Smooth muscle cell (in vitro differentiated cells): ENCODE measurements around the gene NAA11. TPM values are rescaled to one million over a fixed set of nuclear protein-coding genes. Genes with fewer than 3 reads are reported as not detected.

Source experiments
- DNase-seq: peaks from one replicate; lab custom pipeline; 2025; ENCODE audit not compliant: unreplicated experiment; lab: John Stamatoyannopoulos, UW
- H2AFZ ChIP-seq: fragments of 200-600 bp; sonication (generic); 2 replicates; pipeline ENCODE4 v1.6.0; 2016; ENCODE audit warnings: antibody characterized with exemption, low read depth, mild to moderate bottlenecking
- H3F3A ChIP-seq: fragments of 200-600 bp; sonication (generic); 2 replicates; pipeline ENCODE4 v1.6.0; 2017; ENCODE audit warnings: antibody characterized with exemption, low read depth
- H3K27ac ChIP-seq: fragments of 200-600 bp; sonication (generic); 2 replicates; pipeline ENCODE4 v1.5.1; 2016; ENCODE audit warnings: low read depth, mild to moderate bottlenecking
- H3K27me3 ChIP-seq: fragments of 200-600 bp; sonication (generic); 2 replicates; pipeline ENCODE4 v1.6.1; 2016; ENCODE audit warnings: low read depth, mild to moderate bottlenecking
- H3K36me3 ChIP-seq: fragments of 200-600 bp; sonication (generic); 2 replicates; pipeline ENCODE4 v1.5.1; 2016; ENCODE audit warnings: low read depth
- H3K4me1 ChIP-seq: fragments of 200-600 bp; sonication (generic); 2 replicates; pipeline ENCODE4 v1.5.1; 2016; ENCODE audit warnings: low read depth
- H3K4me2 ChIP-seq: fragments of 200-600 bp; sonication (generic); 2 replicates; pipeline ENCODE4 v1.6.0; 2016; ENCODE audit warnings: mild to moderate bottlenecking
- H3K4me3 ChIP-seq: fragments of 200-600 bp; sonication (generic); 2 replicates; pipeline ENCODE4 v1.5.1; 2016; ENCODE audit warnings: mild to moderate bottlenecking
- H3K79me2 ChIP-seq: fragments of 200-600 bp; sonication (generic); 2 replicates; pipeline ENCODE4 v1.6.0; 2016; ENCODE audit warnings: low read depth, mild to moderate bottlenecking
- H3K9ac ChIP-seq: fragments of 200-600 bp; sonication (generic); 2 replicates; pipeline ENCODE4 v1.6.0; 2016; ENCODE audit warnings: low read depth
- H3K9me3 ChIP-seq: fragments of 200-600 bp; sonication (generic); replicated peaks from 2 replicates; pipeline ENCODE4 v1.5.1; 2016; ENCODE audit warnings: low read depth
- H4K20me1 ChIP-seq: fragments of 200-600 bp; sonication (generic); 2 replicates; pipeline ENCODE4 v1.6.0; 2016; ENCODE audit warnings: low read depth
- CTCF ChIP-seq: fragments of 200-600 bp; sonication (generic); IDR thresholded peaks from 2 replicates; pipeline ENCODE4 v1.5.1; 2017; ENCODE audit warnings: borderline replicate concordance, mild to moderate bottlenecking, antibody characterized with exemption; ENCODE audit not compliant: insufficient read depth, poor library complexity, severe bottlenecking
- WGBS: methylation state at CpG from one replicate; pipeline ENCODE4 v1.1.7; 2016; ENCODE audit warnings: low lambda C conversion rate; 5-methylcytosine and 5-hydroxymethylcytosine counted together
- polyA plus RNA-seq: library from polyadenylated mRNA; unstranded; fragments of >200 nt; fragmentation: Nextera tagmentation; extraction: Ambion mirVana; gene quantifications from 2 replicates; pipeline ENCODE4 v1.2.1, GENCODE V29; 2016
- total RNA-seq: library from RNA; depleted of rRNA; stranded (reverse); fragments of >200 nt; gene quantifications from 2 replicates; pipeline ENCODE4 v1.2.3, GENCODE V29; 2014

Gene NAA11
- total and polyA plus RNA-seq, 2 experiments from 2014 or later = not detected

DNA sequence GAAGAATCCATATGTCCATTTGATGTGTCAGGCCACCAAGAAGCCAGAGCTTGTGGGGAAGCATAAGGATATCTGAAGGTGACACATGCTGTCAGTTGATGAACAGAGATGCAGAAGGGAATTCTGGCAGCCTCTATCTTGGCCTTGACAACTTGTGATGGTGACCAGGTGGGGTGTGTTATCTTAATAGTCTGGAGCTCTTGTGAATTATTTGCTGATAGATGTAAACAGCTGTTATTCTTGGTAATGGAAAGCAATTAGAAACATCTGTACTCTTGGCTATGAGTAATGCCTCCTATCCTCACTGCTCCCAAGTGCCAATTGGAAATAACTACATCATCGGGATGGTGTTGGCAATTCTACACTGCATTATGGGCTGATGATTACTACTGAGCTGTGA lies 51.9 kb downstream of the NAA11 start:
- no peaks in the 10 kb centered on the region for H3F3A ChIP-seq
- WGBS = 31% methylated on average over 1 of the region's 1 CpG
- TF ChIP-seq CTCF = no peak

DNA sequence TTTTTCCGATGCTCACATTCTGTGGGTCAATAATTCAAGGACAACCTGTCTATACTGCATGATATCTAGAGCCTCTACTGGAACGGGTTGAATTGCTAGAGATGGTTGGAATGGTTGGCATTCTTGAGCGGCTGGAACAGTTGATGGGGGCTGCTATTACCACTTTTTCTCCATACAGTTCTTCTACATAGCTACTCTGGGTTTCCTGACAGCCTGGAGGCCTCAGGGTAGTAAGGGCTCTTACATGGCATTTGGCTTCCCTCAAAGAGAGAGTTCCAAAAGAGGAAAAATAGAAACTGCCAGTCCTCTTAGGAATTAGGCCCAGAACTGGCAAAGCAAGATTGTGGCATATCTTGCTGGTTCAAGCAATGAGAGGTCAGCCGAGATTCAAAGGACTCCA lies 53.1 kb downstream of the NAA11 start:
- H3K36me3 ChIP-seq = no peaks in the 10 kb centered on the region
- H3K4me1 ChIP-seq = peaks cover 2% of the 10 kb centered on the region
- no peak for DNase-seq
- H4K20me1 ChIP-seq = no peaks in the 10 kb centered on the region
- H3K4me2 ChIP-seq = no peak overlapping the region
- no peaks in the 10 kb centered on the region for H3F3A ChIP-seq
- H3K27me3 ChIP-seq = peaks cover 10% of the 10 kb centered on the region
- H3K9ac ChIP-seq = no peak overlapping the region
- no peaks in the 10 kb centered on the region for H3K79me2 ChIP-seq
- no peak overlapping the region for H3K4me3 ChIP-seq
- 77% methylated on average over 4 of the region's 4 CpGs for WGBS
- H3K27ac ChIP-seq = no peak overlapping the region
- H2AFZ ChIP-seq = no peak overlapping the region
- no peak for TF ChIP-seq CTCF
- H3K9me3 ChIP-seq = no peaks in the 10 kb centered on the region

More for the DNA sequence above, 51.9 kb downstream of the NAA11 start:
- Histone ChIP-seq H3K27ac (no peak overlapping the region), H3K4me3 (no peak overlapping the region), H3K9ac (no peak overlapping the region), H3K4me1 (peaks cover 7% of the 10 kb centered on the region), H3K79me2 (no peaks in the 10 kb centered on the region), H3K9me3 (no peaks in the 10 kb centered on the region), H3K36me3 (no peaks in the 10 kb centered on the region), H4K20me1 (no peaks in the 10 kb centered on the region), H2AFZ (no peak overlapping the region), H3K4me2 (no peak overlapping the region), H3K27me3 (peaks cover 12% of the 10 kb centered on the region)
- DNase-seq = no peak

DNA sequence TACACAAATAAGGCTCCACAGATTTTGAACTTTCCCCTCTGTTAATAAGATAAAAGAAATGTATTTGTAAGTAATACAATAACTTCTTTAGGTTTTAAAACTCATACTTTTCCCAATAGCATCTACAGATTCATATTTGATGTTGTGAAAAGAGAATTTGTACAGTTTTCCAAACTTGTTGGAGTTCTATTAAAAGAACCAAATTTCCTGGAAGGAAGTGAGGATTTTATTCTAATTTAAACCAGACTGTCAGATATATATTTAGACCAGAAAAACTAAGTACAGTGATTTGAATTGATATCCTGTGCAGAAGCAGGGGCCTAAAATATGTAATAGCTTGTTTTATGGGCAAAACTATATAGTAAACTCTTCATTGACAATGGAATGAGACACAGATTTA lies 53.7 kb downstream of the NAA11 start:
- H3K9me3 ChIP-seq = no peaks in the 10 kb centered on the region
- no peak overlapping the region for H2AFZ ChIP-seq
- no peak overlapping the region for H3K9ac ChIP-seq
- DNase-seq = no peak
- H3K27ac ChIP-seq = no peak overlapping the region
- H3K79me2 ChIP-seq = no peaks in the 10 kb centered on the region
- H4K20me1 ChIP-seq = no peaks in the 10 kb centered on the region
- H3K27me3 ChIP-seq = peaks cover 16% of the 10 kb centered on the region
- no peaks in the 10 kb centered on the region for H3K36me3 ChIP-seq
- H3F3A ChIP-seq = no peaks in the 10 kb centered on the region
- no peaks in the 10 kb centered on the region for H3K4me1 ChIP-seq
- H3K4me3 ChIP-seq = no peak overlapping the region
- no peak for TF ChIP-seq CTCF
- H3K4me2 ChIP-seq = no peak overlapping the region

DNA sequence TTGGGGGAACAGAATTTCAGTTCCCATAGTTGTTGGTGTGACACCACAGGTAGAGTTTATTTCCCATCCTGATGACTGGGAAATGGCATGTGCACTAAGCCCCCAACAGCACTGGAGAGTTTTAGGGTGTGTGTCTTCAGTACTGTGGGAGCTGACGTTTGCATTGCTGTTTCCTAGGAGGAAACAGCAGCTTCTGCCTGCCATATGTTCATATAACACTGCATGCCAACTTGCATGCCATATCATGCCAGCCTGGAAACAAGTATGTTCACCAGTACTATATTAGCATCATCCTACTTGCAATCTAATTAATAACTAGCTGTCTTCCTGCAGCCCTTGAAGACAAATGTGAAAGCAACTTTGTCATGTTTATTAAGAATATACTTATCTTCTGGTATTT lies 58.2 kb downstream of the NAA11 start:
- H3K4me1 ChIP-seq = peaks cover 9% of the 10 kb centered on the region
- TF ChIP-seq CTCF = no peak
- 91% methylated on average over 1 of the region's 1 CpG for WGBS
- no peak for DNase-seq
- H3K9me3 ChIP-seq = no peaks in the 10 kb centered on the region
- H2AFZ ChIP-seq = no peak overlapping the region
- H3K9ac ChIP-seq = no peak overlapping the region
- H3K4me3 ChIP-seq = no peak overlapping the region
- no peaks in the 10 kb centered on the region for H3F3A ChIP-seq
- H3K27me3 ChIP-seq = peaks cover 52% of the 10 kb centered on the region
- no peaks in the 10 kb centered on the region for H3K36me3 ChIP-seq
- H3K79me2 ChIP-seq = no peaks in the 10 kb centered on the region
- H3K27ac ChIP-seq = no peak overlapping the region
- no peak overlapping the region for H3K4me2 ChIP-seq
- H4K20me1 ChIP-seq = no peaks in the 10 kb centered on the region
